ENCODE measurements around the gene RFTN1. TPM values are rescaled to one million over a fixed set of nuclear protein-coding genes. Genes with fewer than 3 reads are reported as not detected.

RFTN1 gene
- total and polyA plus RNA-seq, 9 of the 15 experiments (the other 6 are each of a cell fraction or from before 2014, with no cell fraction given), result 0.08 to 0.51 (median 0.11) TPM; not detected in 6

GRCh38 chr3:16467393-16467792, 46.1 kb downstream of the RFTN1 start:
- no peaks in the 10 kb centered on the region for H3K9me1 ChIP-seq (ENCODE audit: control insufficient read depth, insufficient read depth, low read length)
- H3K36me3 ChIP-seq (ENCODE audit: control insufficient read depth, insufficient read depth, low read length), result no peaks in the 10 kb centered on the region
- H2AFZ ChIP-seq (ENCODE audit: low read depth, low read length), result no peak overlapping the region
- POLR2A ChIA-PET, result interaction anchor here (1.2 kb wide), 1 partner anchor 68 kb away, joined by 3 read pairs; no protein-coding TSS in a partner anchor
- no peak overlapping the region for H3K9ac ChIP-seq (ENCODE audit: insufficient read depth in 1 of 2, low read depth in 2 of 2, low read length in 2 of 2)
- in situ Hi-C loops (cut with MboI), result no loop called here
- H3K27me3 ChIP-seq (ENCODE audit: control insufficient read depth in 2 of 2, insufficient read depth in 2 of 2, low read length in 2 of 2), result peaks cover 13 to 30% of the 10 kb centered on the region in 2 experiments
- CTCF ChIA-PET (ENCODE audit: low intra/inter-chr PET ratio), result no interaction called here
- BruUV-seq (replicated peaks), result no TSS peak
- no peak for FAIRE-seq
- no peak overlapping the region for H3K4me2 ChIP-seq (ENCODE audit: insufficient read depth, low read length)
- WGBS (ENCODE audit: insufficient coverage, low coverage, missing lambda C conversion rate), result under 1% methylated on average over 8 of the region's 9 CpGs
- intact Hi-C loops (cut with micrococcal nuclease), result no loop called here
- DNase-seq (ENCODE audit: extremely low read depth in 1 of 4, low spot score in 3 of 4), result no peak
- H3K4me1 ChIP-seq (replicated peaks in 1 of 2; ENCODE audit: control insufficient read depth in 2 of 2, insufficient read depth in 2 of 2, low read length in 2 of 2), result peaks cover 0 to 3% of the 10 kb centered on the region in 2 experiments; a peak in 2 of 5 replicates
- no peak overlapping the region for H3K4me3 ChIP-seq
- ATAC-seq, result no peak
- TF ChIP-seq WHSC1 (IDR thresholded peaks at IDR 0.05; ENCODE audit: low read length), result no peak
- TF ChIP-seq STAG1 (CRISPR knock-in tag; IDR thresholded peaks at IDR 0.05; ENCODE audit: borderline replicate concordance), result no peak
- no peak for TF ChIP-seq PCBP1 (IDR thresholded peaks at IDR 0.05; ENCODE audit: low read depth, low read length, poor library complexity, severe bottlenecking)
- TF ChIP-seq ZNF282 (CRISPR knock-in tag; IDR thresholded peaks at IDR 0.05), result no peak
- TF ChIP-seq HLTF (IDR thresholded peaks at IDR 0.05), result no peak
- TF ChIP-seq, protein P1, sequence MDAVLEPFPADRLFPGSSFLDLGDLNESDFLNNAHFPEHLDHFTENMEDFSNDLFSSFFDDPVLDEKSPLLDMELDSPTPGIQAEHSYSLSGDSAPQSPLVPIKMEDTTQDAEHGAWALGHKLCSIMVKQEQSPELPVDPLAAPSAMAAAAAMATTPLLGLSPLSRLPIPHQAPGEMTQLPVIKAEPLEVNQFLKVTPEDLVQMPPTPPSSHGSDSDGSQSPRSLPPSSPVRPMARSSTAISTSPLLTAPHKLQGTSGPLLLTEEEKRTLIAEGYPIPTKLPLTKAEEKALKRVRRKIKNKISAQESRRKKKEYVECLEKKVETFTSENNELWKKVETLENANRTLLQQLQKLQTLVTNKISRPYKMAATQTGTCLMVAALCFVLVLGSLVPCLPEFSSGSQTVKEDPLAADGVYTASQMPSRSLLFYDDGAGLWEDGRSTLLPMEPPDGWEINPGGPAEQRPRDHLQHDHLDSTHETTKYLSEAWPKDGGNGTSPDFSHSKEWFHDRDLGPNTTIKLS (IDR thresholded peaks at IDR 0.05; ENCODE audit: borderline replicate concordance, low read depth), result no peak
- TF ChIP-seq BRF2 (IDR thresholded peaks at IDR 0.05; ENCODE audit: borderline replicate concordance, insufficient read depth, insufficient read length), result no peak
- TF ChIP-seq, protein P2, sequence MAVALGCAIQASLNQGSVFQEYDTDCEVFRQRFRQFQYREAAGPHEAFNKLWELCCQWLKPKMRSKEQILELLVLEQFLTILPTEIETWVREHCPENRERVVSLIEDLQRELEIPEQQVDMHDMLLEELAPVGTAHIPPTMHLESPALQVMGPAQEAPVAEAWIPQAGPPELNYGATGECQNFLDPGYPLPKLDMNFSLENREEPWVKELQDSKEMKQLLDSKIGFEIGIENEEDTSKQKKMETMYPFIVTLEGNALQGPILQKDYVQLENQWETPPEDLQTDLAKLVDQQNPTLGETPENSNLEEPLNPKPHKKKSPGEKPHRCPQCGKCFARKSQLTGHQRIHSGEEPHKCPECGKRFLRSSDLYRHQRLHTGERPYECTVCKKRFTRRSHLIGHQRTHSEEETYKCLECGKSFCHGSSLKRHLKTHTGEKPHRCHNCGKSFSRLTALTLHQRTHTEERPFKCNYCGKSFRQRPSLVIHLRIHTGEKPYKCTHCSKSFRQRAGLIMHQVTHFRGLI (CRISPR knock-in tag; IDR thresholded peaks at IDR 0.05), result no peak
- H3K79me2 ChIP-seq (ENCODE audit: control insufficient read depth, insufficient read depth, low read length), result no peaks in the 10 kb centered on the region
- no peak overlapping the region for H3K27ac ChIP-seq (ENCODE audit: extremely low read depth, low read depth, low read length)
- no peaks in the 10 kb centered on the region for H4K20me1 ChIP-seq (replicated peaks; ENCODE audit: control insufficient read depth, insufficient read depth, low read length)
- H3K9me3 ChIP-seq (replicated peaks; ENCODE audit: control insufficient read depth, insufficient read depth, low read depth, low read length), result no peaks in the 10 kb centered on the region
